Midbrain (tissue), 1 donor: ENCODE data around the gene MTA2.
"Not testable (repeated sequence)": the region's sequence is repeated elsewhere in the genome, so short reads cannot be mapped to it uniquely, and the experiment has no call there.

ENCODE experiments used
- DNase-seq: peaks from one replicate; lab custom pipeline; 2025; lab: John Stamatoyannopoulos, UW

MTA2 gene

DNA sequence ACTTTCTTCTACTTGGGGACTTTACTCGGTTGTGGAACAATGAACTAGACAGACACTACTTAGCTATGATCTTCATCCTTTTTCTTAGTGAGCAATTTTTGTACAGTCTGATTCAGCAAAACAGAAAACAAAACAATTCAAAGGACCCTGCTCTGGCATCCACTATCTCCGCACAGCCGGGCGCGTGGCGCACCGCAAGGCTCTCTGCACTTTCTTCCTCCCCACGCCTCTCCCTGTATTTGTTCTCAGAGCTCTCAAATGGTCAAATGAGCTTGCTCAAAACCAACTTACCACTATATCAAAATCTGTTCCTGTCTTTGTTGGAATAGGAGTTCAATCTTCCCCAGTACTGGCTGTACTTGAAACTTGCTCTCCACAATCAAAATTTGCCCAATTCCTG is 35.4 kb downstream of the MTA2 start:
- no peak for DNase-seq

DNA sequence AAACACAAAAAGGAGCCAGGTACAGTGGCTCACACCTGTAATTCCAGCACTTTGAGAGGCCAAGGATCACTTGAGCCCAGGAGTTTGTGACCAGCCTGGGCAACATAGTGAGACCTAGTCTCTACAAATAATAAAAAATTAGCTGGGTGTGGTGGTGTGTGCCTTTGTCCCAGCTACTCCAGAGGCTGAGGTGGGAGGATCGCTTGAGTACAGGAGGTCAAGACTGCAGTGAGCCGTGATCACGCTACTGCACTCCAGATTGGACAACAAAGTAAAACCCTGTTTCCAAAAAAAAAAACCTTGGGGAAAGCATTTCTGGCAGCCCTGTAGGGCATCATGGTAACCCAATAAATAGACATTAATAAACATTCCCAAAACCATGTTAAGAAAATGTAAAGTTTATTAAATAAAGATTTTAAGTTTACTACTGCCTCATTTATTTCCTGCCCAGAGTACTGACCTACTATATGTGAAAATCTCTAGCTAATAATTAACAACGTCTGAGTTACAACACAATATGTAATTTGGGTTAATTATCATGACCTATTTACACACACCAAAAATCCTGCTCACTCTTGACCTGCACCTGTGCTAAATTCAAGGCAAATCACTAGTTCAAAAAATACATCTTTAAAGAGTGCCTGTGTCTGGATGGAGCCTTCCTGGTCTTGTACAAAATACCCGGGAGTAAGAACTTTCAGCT is 36.4 kb downstream of the MTA2 start:
- DNase-seq = no peak

DNA sequence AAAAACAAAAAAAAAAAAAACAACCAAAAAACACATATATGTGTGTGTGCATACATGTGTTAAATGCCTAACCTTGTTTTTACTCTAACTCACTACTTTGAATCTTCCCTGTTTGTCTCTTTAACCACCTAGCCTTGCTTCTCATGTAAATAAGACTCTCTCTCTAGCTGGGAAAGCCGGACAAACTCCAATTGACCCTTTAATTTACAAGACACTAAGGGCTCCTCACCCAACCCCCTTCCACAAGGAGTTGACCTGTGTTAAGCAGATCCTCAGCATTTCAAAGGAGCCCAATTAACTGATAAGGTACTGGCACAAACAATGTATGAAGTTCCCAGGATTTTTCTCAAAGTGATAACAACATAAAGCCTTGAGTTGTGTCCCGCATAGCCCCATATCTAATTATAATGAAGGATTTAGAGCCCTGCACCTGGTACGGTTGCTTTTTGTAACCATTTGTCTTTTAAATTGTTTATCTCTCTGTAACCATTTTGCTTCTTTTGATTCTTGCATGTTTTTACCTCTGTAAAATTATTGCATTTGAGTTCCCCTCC is 39.9 kb downstream of the MTA2 start:
- not testable (repeated sequence) for DNase-seq

- peak; percentile 40 for DNase-seq
These were observed 41.0 kb downstream of the MTA2 start for GRCh38 chr11:62560566-62561103.

GRCh38 chr11:62559626-62560025 is 42.0 kb downstream of the MTA2 start:
- not testable (repeated sequence) for DNase-seq

DNA sequence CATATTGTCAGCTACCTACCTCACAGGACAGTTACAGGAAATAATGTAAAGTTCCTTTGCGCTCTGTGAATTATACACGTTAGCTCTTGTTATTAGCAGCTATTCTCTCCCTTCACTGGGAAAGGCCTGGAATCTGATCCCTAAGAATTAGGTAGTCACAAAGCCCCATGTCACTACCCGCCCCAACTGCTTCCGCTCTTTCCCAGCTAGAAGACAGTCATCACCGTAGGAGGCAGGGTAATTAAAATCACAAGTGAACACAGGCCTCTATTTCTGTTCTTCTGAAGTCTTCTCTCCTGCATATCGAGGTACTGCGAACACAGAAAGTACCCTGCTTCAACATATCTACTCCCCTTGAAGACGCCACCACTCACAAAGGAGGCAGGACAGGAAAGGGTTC is 42.5 kb downstream of the MTA2 start:
- no peak for DNase-seq

DNA sequence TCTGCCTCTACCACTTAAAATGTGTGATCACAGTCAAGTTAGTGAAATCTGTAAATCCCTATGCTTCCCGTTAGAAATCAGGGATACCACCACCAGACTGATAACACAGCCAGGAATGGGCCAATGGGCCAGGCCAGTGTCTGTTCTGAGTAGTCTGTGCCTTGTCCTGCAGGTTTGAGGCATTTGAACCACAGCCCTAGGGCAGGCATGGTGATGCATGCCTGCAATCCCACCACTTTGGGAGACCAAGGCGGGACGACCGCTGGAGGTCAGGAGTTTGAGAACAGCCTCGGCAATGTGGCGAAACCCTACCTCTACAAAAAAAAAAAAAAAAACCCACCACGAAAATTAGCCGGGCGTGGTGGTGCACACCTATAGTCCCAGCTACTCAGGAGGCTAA is 43.0 kb downstream of the MTA2 start:
- no peak for DNase-seq

- DNase-seq = no peak
These were observed 44.6 kb downstream of the MTA2 start for GRCh38 chr11:62556875-62557631.

DNA sequence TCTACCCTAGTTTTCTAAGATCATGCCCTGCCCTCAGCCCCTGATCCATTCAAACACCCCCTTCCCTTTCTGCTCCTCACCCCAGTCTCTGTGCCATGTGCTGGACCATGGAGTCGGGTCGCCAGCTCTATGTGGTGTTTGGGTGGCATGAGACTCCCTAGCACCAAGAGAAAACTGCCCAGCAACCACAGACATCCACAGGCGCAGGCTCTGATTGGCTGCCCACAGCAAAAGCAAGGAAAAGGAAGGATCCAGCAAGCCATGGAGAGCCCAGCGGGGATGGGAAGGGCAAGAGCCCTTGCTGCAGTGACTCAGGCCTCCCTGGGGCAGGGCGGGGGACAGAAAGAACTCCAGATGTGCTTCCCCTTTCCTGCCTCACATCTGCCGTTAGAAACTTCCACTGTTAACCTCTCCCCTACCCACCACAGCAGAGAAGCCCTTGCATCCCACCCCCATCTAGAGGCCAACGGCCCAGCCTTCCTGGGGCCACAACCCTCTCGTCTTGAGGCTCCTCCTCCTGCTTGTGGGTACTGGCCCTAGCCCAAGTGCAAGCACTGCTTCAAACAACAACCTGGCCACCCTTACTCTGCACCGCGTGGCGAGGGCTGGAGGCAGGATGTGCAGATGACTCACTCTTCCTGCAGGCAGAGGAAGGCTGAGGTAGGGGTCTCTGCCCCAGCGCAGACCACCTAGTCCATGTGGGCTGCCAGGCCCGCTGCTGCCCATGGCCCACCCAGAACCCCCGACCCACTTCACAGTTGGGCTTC is 45.4 kb downstream of the MTA2 start:
- peak; percentile 66 for DNase-seq

DNA sequence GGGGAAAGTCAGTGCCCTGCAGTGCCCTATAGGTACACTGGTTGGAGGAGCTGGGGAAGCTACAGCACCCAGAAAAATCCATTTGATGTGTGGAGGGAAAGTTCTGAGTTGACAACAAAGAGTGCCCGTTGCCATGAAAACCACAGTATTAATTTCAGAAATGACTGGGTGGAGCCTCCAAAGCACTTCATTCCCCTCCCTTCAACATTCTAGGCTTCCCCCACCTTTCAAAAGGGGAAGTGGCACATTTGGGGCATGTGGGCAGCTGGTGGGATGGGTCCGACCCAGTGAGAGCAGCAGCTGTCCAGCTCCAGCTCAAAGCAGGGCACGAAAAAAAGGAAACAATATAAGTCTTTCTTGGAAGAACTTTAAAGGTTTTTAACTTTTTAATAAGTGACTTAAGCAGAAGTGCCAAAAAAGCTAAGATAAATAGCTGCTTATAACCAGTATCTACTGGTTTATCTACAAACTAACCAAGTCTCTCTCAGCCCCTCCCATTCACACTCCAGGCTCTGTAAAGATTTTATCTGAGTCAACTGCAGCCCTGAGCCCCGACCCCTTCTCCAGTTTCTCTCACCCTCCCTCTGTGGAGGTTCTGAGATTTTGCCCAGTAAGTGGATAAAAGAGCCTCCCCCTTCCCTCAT is 46.1 kb downstream of the MTA2 start:
- DNase-seq = no peak

- DNase-seq = no peak
These were observed 47.1 kb downstream of the MTA2 start for GRCh38 chr11:62554387-62555167.

GRCh38 chr11:62553839-62554361 is 47.8 kb downstream of the MTA2 start:
- DNase-seq = no peak

- DNase-seq = no peak
These were observed 48.4 kb downstream of the MTA2 start for GRCh38 chr11:62553080-62553838.

DNA sequence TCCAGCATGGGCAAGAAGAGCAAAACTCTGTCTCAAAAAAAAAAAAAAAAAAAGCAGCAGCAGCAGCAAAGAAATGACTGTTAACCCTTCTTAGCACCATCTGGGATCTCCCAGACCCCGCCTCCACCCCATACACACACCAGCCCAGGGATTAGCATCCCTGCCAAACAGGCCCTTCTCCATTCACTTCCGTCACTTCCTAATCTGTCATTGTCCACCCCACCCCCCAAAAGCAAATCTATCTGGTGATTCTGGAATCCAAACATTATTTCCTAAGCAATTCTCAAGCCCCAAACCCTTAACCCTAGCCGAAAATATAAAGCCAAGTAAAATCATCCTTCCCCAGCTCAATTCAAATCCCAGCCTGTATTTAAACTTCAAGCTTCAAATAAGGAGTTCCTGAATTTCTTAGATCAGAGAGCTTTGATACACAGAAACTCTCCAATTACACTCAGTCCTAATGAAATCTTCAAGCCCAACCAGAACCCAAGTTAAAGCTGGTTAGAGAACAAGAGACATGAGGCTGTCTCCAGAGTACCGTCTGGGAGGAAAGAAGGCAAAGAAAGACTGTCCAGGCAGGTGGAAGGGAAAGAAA is 49.1 kb downstream of the MTA2 start:
- DNase-seq = no peak

GRCh38 chr11:62550478-62550877 is 51.2 kb downstream of the MTA2 start:
- not testable (repeated sequence) for DNase-seq

GRCh38 chr11:62548545-62549335 is 52.9 kb downstream of the MTA2 start:
- DNase-seq = no peak

DNA sequence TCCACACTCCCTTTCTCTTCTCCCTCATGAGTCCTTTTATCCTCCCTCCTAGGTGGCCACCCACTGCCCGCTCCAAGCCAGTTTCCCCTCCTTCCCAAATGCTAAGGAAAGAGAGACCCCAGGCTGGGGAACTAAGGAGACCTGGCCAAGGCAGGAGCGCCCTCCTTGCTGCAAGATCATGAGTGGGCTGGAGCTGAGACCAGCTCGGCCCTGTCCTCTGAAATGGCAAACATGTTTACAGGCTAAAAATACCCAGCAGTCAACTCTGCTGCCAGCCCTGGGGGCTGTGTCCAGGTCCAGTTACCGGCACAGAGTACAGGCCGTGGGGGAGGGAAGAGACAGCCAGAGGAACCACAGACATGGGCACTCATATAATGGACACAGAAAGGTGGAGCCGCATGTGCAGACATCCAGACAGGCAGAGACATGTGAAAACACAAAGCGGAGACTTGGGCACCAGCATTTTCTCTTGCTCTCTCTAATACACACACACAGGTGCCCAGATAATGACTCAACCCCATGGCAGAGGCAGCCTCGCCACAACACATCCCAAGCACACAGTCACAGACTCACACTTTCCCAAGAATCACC is 53.9 kb downstream of the MTA2 start:
- DNase-seq = no peak

- no peak for DNase-seq
These were observed 54.6 kb downstream of the MTA2 start for GRCh38 chr11:62546929-62547625.
